Mesodermal cell (in vitro differentiated cells): Measurements from ENCODE around the gene PRKCD.
A peak's percentile ranks its signal among the peaks of the same experiment; 100 is the strongest.

Experiments
- H3K27ac ChIP-seq: 2 replicates; pipeline ENCODE4 v1.7.0; 2013; ENCODE audit warnings: mild to moderate bottlenecking, low read depth, low read length, moderate library complexity; ENCODE audit not compliant: severe bottlenecking
- H3K36me3 ChIP-seq: 2 replicates; pipeline ENCODE4 v1.7.1; 2013; ENCODE audit warnings: mild to moderate bottlenecking, low read length, moderate library complexity; ENCODE audit not compliant: control insufficient read depth, insufficient read depth
- H3K4me1 ChIP-seq: one replicate; pipeline ENCODE4 v1.7.1; 2013; ENCODE audit warnings: mild to moderate bottlenecking, low read length; ENCODE audit not compliant: insufficient read depth, control insufficient read depth, poor library complexity, severe bottlenecking
- H3K4me3 ChIP-seq: 2 replicates; pipeline ENCODE4 v1.7.0; 2013; ENCODE audit warnings: low read length, control low read depth, mild to moderate bottlenecking; ENCODE audit not compliant: insufficient read depth, poor library complexity, severe bottlenecking; ENCODE audit errors: extremely low read depth
- H3K9me3 ChIP-seq: 2 replicates; pipeline ENCODE4 v1.7.1; 2013; ENCODE audit warnings: mild to moderate bottlenecking, low read length, moderate library complexity; ENCODE audit not compliant: control insufficient read depth
- WGBS, 2 experiments: methylation state at CpG; one replicate each; pipeline ENCODE4 v1.1.5; 2013; ENCODE audit warnings: missing lambda C conversion rate in 2 of 2; ENCODE audit not compliant: insufficient coverage in 2 of 2; 5-methylcytosine and 5-hydroxymethylcytosine counted together

PRKCD gene

DNA sequence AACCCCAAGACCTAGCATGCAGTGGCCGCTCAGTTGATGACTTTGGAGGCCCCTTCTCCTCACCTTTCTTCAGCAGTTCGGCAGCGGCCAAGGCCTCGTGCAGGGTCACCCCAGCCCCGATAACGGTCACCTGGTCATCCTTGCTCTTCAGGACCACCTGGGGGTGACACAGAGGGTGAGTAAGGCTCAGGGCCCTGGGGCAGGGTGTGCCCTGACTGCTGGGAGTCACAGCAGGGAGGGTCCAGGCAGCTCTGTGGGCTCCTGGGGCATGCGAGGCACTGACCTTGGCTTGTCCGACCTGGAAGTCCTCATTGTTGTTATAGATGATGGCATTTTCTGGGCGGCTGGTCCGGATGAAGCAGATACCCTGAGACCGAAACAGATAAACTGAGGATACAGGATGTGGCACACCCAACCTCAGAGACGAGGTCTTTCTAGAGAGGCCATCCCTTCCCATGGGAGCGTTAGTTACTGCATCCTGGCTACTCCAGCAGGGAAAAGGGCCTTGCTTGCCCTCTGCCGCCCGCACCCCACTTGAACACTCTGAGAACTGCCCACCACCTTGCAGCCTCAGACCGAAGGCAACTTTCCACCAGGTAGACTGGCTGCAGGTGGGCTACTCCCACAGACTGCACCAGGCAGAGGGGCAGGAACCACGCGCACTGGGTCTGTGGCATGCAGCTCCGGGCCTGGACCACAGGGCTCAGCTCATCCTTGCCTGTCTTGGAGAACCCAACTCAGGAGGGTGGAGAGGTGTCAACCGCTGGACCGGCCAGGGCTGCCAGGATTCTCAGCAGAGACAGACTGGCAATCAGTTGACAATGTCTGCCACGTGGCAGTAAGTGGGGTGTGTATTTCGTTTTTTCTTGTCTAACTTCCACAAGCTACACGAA lies 67.2 kb downstream of the PRKCD start:
- no peak overlapping the region for H3K27ac ChIP-seq
- H3K9me3 ChIP-seq, result no peaks in the 10 kb centered on the region
- H3K4me1 ChIP-seq, result no peaks in the 10 kb centered on the region
- no peak overlapping the region for H3K4me3 ChIP-seq
- 97 to 99% methylated on average over 20 to 21 of the region's 24 CpGs for WGBS, 2 experiments
- H3K36me3 ChIP-seq, result peaks cover 100% of the 10 kb centered on the region

DNA sequence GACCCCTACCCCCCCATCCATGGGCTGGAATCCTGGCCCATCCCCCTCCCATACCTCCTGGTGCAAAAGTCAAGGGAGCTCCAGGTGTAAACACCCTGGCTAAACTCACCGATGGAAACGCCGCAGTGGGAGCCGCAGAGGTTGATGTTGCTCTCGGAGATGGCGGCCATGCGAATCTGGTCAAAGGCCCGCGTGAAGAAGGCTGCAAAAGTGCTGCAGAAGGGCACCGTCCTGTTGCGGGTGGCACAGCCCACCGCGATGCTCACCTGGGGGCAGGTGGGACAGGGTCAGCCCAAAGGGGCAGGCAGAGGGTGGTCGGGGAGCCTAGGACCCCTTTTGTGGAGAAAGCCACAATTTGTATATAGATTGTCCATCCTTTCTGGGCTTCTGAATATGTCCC lies 68.2 kb downstream of the PRKCD start:
- Histone ChIP-seq H3K4me3 (no peak overlapping the region), H3K36me3 (peaks cover 100% of the 10 kb centered on the region), H3K27ac (no peak overlapping the region), H3K9me3 (no peaks in the 10 kb centered on the region), H3K4me1 (no peaks in the 10 kb centered on the region)
- 99% methylated on average over 12 to 14 of the region's 14 CpGs for WGBS, 2 experiments

GRCh38 chr3:53229606-53230005 lies 68.6 kb downstream of the PRKCD start:
- H3K4me1 ChIP-seq, result no peaks in the 10 kb centered on the region
- H3K27ac ChIP-seq, result no peak overlapping the region
- H3K9me3 ChIP-seq, result no peaks in the 10 kb centered on the region
- 87 to 91% methylated on average over 2 of the region's 2 CpGs for WGBS, 2 experiments
- H3K36me3 ChIP-seq, result peaks cover 100% of the 10 kb centered on the region
- H3K4me3 ChIP-seq, result no peak overlapping the region

- no peak overlapping the region for H3K27ac ChIP-seq
- H3K4me1 ChIP-seq, result no peaks in the 10 kb centered on the region
- H3K9me3 ChIP-seq, result no peaks in the 10 kb centered on the region
- H3K36me3 ChIP-seq, result peaks cover 99% of the 10 kb centered on the region
- H3K4me3 ChIP-seq, result no peak overlapping the region
- 96 to 97% methylated on average over 14 to 16 of the region's 16 CpGs for WGBS, 2 experiments
Observed at GRCh38 chr3:53230041-53230621, 69.1 kb downstream of the PRKCD start.

DNA sequence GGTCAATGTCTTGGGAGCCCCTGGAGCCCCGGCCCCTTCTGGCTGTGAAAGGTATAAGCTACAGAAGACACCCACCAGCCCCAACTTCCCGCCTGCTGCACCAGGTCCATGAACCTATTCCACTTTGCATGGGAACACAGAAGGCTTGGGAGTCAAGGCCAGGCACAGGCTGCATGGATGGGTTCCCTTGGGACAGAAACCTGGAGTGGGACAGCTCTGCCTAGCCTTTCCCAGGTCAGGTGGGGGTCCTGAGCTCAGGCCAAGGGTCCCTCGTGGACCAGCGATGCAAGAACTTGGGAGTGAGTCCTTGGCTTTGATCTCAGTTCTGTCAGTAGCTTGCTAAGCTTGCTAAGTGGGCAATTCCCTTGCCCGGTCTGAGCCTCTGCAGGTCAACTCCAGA lies 69.8 kb downstream of the PRKCD start:
- no peaks in the 10 kb centered on the region for H3K9me3 ChIP-seq

DNA sequence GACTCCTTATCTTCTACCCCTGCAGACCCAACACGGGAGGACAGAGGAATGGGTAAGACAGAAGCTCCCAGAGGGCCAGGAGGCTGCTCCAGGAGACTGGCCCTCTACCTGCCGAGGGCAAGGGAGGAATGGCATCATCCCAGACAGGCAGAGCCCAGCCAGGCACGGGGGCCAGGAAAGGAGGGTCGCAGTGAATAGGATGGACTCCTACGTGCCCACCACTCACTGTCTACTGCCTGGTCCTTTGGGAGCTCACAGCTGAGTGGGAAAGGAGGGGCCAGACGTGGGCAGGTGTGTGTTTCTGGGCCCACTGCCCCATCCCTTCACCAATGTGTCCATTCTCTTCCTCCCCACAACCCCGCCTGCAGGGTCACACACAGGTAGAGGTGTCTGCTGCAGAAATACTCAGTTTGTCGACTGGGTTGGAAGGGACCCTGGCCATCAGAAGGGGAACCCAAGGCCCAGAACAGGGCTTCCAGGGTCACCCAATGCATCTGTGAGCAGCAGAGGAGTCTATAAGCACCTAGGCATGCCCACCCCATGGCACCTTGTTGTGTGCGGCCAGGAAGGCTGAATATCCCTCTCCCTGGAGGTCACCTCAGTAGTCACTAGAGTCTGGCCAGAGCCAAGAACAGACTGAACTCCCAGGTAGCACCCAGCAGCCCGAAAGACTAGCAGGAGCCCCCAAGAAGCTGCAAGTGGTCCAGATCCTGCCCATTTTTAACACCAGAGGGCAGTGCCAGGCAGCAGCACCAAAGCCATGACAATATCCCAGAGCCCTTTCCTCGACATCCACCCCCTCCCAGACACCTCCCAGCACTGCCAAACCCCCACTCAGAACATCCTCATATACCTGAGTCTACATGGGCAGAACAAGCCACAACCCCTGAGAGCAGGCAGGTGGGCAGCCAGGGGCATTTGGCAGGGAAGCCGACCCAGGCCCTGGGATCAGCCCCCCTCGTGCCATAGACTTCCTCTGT lies 70.8 kb downstream of the PRKCD start:
- H3K9me3 ChIP-seq, result no peaks in the 10 kb centered on the region
- peaks cover 10% of the 10 kb centered on the region for H3K4me1 ChIP-seq
- no peak overlapping the region for H3K4me3 ChIP-seq
- 91 to 96% methylated on average over 7 to 9 of the region's 13 CpGs for WGBS, 2 experiments
- no peak overlapping the region for H3K27ac ChIP-seq
- peaks cover 97% of the 10 kb centered on the region for H3K36me3 ChIP-seq

More for the DNA sequence above, 69.8 kb downstream of the PRKCD start:
- H3K4me1 ChIP-seq, result no peaks in the 10 kb centered on the region
- H3K36me3 ChIP-seq, result peaks cover 99% of the 10 kb centered on the region
- no peak overlapping the region for H3K4me3 ChIP-seq
- no peak overlapping the region for H3K27ac ChIP-seq
- 100% methylated on average over 3 to 4 of the region's 5 CpGs for WGBS, 2 experiments

DNA sequence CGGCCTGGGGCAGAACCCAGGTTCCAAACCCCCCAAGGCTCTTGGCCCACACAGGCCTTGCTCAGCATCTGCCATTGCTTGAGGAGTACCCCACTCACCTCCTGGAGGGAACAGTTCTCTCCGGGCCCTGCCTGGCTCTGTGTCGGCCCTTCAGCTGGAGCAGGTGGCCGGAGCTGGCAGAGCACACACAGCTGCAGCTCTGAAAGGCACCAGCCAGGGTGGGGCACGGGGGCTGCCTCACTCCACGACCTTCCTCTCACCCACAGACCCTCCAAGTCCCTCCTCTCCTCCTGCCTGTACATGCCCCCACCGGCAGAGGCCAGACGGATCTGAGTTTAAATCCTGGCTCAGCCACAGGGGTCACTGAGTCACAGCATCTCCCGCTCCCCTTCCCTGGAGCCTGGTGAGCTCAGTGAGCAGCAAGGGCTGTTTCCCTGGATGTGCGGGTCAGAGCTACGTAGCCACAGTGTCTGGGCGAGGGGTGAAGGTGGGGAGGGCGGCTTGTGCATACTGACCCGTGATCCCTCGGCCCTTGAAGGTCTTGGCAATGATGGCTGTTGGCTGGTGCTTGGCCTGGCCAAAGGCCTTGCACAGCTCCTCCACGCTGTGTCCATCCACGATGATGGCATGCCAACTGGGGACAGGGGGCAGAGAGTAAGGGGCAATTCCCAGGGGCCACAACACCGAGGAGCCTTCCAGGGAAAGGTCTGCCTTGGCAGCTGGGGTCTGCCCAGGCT lies 71.8 kb downstream of the PRKCD start:
- H3K9me3 ChIP-seq, result no peaks in the 10 kb centered on the region
- no peak overlapping the region for H3K4me3 ChIP-seq
- H3K27ac ChIP-seq, result peak overlapping the region; percentile 5
- H3K36me3 ChIP-seq, result peaks cover 94% of the 10 kb centered on the region
- H3K4me1 ChIP-seq, result peaks cover 12% of the 10 kb centered on the region
- 85 to 96% methylated on average over 12 to 18 of the region's 18 CpGs for WGBS, 2 experiments

DNA sequence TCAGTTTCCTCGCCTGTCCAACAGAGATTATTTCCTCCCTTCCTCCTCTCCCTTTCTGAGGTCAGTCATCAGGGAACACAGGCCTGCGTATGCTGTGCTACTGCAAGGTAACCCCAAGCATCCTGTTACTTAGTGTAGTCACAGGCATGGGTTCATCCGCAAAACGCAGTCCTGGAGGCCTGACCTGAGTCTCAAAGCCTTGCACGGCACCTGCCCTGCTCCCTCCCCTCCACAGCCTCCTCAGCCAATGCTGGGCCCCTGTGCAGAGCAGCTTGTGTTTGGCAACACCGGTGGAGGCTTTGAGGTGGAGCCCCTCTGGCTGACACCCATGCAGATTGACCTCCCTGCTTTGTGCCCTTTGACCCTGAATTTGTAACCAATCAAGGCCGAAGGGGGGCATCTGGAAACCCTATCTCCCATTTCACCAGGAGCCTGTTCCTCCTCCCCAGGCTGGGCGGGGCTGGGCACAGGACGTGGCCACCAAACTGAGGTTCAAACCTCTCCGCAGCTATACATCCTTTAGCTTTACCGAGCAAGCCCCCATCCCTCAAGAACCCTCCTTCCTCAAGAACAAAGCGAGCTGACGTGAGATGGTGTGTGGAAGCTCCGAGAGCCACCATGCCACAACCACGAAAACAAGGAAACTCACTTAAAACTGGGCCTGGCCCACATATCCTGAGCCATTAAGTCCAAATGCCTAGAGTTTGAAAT lies 73.3 kb downstream of the PRKCD start:
- H3K36me3 ChIP-seq, result peaks cover 94% of the 10 kb centered on the region

DNA sequence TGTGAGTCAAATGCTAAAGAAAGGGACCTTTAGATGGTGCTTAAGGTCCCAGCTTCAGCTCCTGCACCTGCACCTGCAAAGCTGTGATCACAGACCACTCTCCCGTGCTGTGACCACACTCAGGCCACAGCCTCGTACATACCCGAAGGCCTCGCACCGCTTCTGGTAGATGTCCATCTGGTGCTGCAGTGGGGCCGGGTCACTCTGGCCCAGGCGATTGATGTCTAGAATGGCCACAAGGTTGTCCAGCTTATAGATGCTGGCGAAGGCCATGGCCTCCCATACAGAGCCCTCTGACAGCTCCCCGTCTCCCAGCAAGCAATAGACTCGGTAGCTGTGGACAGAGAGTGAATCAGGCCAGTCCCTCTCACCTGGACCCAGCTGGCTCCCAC lies 73.8 kb downstream of the PRKCD start:
- H3K9me3 ChIP-seq, result no peaks in the 10 kb centered on the region
- peaks cover 94% of the 10 kb centered on the region for H3K36me3 ChIP-seq
- H3K4me3 ChIP-seq, result no peak overlapping the region
- H3K27ac ChIP-seq, result no peak overlapping the region
- H3K4me1 ChIP-seq, result peaks cover 24% of the 10 kb centered on the region
- 97 to 98% methylated on average over 8 to 9 of the region's 10 CpGs for WGBS, 2 experiments

More for the DNA sequence above, 73.3 kb downstream of the PRKCD start:
- Histone ChIP-seq H3K4me1 (peaks cover 21% of the 10 kb centered on the region), H3K27ac (no peak overlapping the region), H3K9me3 (no peaks in the 10 kb centered on the region), H3K4me3 (no peak overlapping the region)
- 80 to 86% methylated on average over 7 to 12 of the region's 15 CpGs for WGBS, 2 experiments
